Thoracic aorta (tissue), 2 donors: ENCODE data around the gene MRPL14. TPM values are rescaled to one million over a fixed set of nuclear protein-coding genes. Genes with fewer than 3 reads are reported as not detected.

Experiments
- ATAC-seq: fragments of 150-250 bp; one replicate; pipeline ENCODE4 v1.8.0; 2017; ENCODE audit warnings: low read depth; ENCODE audit not compliant: insufficient number of reproducible peaks, low FRiP score
- DNase-seq: peaks from one replicate; pipeline ENCODE4 v3.0.0-alpha.2; 2020; ENCODE audit warnings: low spot score
- H3K27ac ChIP-seq, 2 donors: fragments of 200-600 bp; sonication (generic); 1 replicate in 1 of 2; 2 replicates in 1 of 2; pipeline ENCODE4 v1.5.1; 2016; ENCODE audit warnings: mild to moderate bottlenecking in 2 of 2, moderate library complexity in 2 of 2
- H3K27me3 ChIP-seq: fragments of 200-600 bp; sonication (generic); replicated peaks from 2 replicates; pipeline ENCODE4 v1.6.0; 2016; ENCODE audit warnings: mild to moderate bottlenecking; ENCODE audit not compliant: insufficient read depth
- H3K36me3 ChIP-seq: fragments of 200-600 bp; sonication (generic); one replicate; pipeline ENCODE4 v1.5.1; 2016
- H3K4me1 ChIP-seq, 2 donors: fragments of 200-600 bp; sonication (generic); 1 replicate in 1 of 2; 2 replicates in 1 of 2; pipeline versions ENCODE4 v1.5.1 to v1.6.0; 2016; ENCODE audit warnings: low read depth in 2 of 2, mild to moderate bottlenecking in 1 of 2; ENCODE audit not compliant: control insufficient read depth in 1 of 2
- H3K4me3 ChIP-seq: fragments of 200-600 bp; sonication (generic); 2 replicates; pipeline ENCODE4 v1.5.1; 2016; ENCODE audit warnings: mild to moderate bottlenecking
- H3K9me3 ChIP-seq: fragments of 200-600 bp; sonication (generic); 2 replicates; pipeline ENCODE4 v1.5.1; 2016
- total RNA-seq, 2 donors: library from RNA; depleted of rRNA; stranded (reverse); fragments of >200 nt; gene quantifications; one replicate each; pipeline versions ENCODE4 v1.1.0 to v1.2.3, GENCODE V29; 2016
- TF ChIP-seq, protein P1 (sequence below): fragments of 200-600 bp; sonication (generic); IDR thresholded peaks from one replicate; pipeline ENCODE4 v1.5.1; 2019; ENCODE audit warnings: antibody characterized with exemption

The MRPL14 gene
- total RNA-seq, 2 donors from 2014 or later = 31.0 to 32.4 TPM

DNA sequence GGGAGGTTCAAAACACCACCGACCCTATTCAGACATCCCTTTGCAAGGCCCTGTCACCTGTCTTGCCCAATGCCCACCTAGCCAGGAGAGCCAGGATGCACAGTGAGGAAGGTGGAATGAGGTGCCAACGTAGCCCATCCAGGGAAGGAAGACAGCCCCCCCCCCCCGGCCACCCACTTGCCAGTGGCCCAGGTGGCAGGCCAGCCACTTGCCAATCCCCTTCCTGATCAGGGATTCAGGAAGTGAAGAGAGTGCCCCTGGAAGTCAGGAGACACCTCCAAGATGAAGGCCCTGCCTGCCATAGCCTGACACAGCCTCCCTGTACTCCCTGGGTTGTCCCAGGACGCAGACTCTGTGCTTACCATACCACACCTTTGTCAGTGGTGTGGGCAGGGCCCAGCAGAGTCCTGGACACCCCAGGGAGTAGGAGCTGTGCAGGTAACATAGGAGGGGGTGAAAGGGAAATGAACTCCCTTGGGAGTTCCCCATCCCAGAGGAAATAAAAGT, 54.7 kb downstream of the MRPL14 start:
- Histone ChIP-seq H3K27ac (peak overlapping the region; percentile 11 to 16), H3K4me1 (peaks cover 5 to 39% of the 10 kb centered on the region in 2 donors), H3K4me3 (peak overlapping the region; percentile 77), H3K27me3 (no peaks in the 10 kb centered on the region), H3K36me3 (no peaks in the 10 kb centered on the region), H3K9me3 (no peaks in the 10 kb centered on the region)
- ATAC-seq = no peak
- DNase-seq = no peak
- TF ChIP-seq, protein P1, sequence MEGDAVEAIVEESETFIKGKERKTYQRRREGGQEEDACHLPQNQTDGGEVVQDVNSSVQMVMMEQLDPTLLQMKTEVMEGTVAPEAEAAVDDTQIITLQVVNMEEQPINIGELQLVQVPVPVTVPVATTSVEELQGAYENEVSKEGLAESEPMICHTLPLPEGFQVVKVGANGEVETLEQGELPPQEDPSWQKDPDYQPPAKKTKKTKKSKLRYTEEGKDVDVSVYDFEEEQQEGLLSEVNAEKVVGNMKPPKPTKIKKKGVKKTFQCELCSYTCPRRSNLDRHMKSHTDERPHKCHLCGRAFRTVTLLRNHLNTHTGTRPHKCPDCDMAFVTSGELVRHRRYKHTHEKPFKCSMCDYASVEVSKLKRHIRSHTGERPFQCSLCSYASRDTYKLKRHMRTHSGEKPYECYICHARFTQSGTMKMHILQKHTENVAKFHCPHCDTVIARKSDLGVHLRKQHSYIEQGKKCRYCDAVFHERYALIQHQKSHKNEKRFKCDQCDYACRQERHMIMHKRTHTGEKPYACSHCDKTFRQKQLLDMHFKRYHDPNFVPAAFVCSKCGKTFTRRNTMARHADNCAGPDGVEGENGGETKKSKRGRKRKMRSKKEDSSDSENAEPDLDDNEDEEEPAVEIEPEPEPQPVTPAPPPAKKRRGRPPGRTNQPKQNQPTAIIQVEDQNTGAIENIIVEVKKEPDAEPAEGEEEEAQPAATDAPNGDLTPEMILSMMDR = no peak

DNA sequence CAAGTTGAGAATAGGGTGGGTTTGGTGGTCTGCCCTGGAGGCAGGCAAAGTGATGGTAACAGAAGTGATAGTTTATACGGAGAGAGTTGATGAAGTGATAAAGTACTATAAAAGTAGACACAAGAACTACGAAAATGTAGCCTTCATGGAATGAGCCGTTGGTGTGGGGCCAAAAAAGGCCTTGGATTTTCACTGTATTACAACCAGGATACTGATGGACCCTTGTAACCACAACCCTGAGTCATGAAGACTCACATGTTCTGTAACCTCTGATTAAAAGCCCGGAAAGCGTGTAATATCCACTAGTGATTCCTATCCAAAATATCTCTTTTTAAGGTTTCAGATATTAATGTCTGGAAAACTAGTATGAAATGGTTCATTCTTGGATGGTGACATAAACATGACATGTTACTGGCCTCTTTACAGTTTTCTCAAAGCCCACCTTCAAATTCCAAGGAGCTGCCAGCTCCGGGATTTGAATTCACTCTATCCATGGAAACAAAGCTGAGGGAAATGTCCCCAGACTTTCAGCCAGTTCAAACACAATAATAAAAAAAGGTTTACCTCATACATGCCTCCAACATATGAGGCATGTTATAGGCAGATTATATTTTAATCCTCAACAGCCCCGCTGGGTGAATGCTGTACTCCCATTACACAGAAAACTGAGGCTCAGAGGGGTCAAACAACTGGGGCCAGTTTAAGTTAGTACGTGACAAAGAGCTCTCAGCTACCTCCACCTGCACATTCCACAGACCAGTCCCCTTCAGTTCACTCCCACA, 55.4 kb downstream of the MRPL14 start:
- Histone ChIP-seq H3K4me1 (peaks cover 5 to 38% of the 10 kb centered on the region in 2 donors), H3K4me3 (no peak overlapping the region), H3K9me3 (no peaks in the 10 kb centered on the region), H3K36me3 (no peaks in the 10 kb centered on the region), H3K27me3 (no peaks in the 10 kb centered on the region), H3K27ac (peak overlapping the region in 1 of 2 donors; percentile 11)
- DNase-seq (no peak), ATAC-seq (no peak)
- TF ChIP-seq, protein P1 = no peak

DNA sequence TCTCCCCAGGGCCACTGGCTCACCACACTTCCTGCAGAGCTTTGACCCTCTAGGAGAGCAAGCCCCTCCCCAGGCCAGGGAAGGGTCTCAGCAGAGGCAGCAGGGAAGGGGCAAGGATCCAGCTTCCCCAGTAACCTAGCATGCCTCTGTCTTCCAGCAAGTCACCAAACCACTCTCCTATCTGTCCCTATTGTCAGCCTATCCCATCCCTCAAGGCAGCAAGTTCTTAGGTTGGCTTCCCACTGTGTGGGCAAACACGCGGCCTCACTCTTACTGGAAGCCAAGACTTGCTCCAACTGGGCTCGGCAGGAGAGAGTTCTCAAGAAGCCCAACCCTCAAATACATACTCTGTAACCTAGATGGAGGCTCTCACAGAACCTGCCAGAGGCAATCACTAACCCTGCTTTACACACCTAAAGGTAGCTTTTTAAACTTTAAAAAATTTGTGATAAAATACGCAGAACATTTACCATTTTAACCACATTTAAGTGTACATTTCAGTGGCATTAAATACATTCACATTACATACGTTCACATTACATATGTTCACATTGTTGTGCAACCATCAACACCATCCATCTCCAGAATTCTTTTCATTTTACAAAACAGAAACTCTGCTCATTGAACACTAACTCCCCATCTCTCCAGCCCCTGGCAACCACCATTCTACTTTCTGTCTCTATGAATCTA, 58.5 kb downstream of the MRPL14 start:
- Histone ChIP-seq H3K4me3 (no peak overlapping the region), H3K27ac (no peak overlapping the region), H3K27me3 (no peaks in the 10 kb centered on the region), H3K4me1 (peaks cover 7 to 23% of the 10 kb centered on the region in 2 donors), H3K9me3 (no peaks in the 10 kb centered on the region), H3K36me3 (no peaks in the 10 kb centered on the region)
- DNase-seq (no peak), ATAC-seq (no peak)
- TF ChIP-seq, protein P1 = no peak

DNA sequence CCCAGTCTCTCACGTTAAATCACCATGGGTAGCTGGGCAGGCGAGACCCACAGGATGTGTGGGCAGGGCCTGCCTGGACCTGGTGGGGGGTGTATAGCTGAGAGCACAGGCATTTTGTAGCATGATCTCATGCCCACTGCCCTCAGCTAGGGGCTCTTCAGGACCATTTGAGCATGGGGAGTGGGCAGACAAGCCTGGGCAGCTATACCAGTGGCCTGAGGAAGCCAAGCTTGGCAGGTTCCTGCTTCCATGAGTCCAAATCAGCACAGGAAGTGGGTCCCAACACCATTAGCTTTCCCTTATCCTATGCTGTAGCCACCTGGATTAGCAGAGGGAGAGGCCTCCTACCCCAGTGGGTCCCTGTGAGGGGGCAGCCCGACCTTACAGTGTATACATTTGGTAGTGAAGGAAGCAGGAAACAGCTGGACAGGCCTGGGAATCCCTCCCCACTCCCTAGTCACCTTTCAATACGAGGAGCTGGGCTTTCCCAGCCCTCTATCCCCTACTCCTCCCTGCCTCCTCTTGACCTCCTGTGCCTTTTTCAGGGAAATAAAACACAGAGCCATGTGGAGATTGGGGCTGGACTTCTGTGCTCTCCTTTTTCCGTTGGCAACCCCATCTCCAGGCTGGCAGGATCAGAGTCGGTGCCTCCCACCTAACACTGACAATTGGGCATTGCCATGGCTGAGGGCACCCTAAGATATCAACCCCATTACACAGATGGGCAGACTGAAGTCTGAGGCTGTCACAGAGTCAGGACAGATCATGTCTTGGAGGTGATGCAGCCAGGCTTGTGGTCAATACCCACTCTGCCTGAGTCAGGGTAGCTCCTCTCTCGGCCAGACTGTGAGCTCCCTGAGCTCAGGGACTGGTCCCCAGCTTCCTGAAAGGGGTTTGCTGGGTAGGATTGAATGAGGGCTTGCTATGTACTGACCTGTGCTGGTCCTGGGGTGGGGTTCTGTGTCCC, 59.8 kb downstream of the MRPL14 start:
- H3K4me3 ChIP-seq = no peak overlapping the region
- TF ChIP-seq, protein P1 = no peak
- H3K9me3 ChIP-seq = no peaks in the 10 kb centered on the region
- DNase-seq (no peak), ATAC-seq (no peak)
- H3K27ac ChIP-seq = no peak overlapping the region
- H3K27me3 ChIP-seq = no peaks in the 10 kb centered on the region
- peaks cover 9 to 25% of the 10 kb centered on the region in 2 donors for H3K4me1 ChIP-seq
- H3K36me3 ChIP-seq = no peaks in the 10 kb centered on the region
